ENCODE measurements around the gene TIMM44. TPM values are rescaled to one million over a fixed set of nuclear protein-coding genes. Genes with fewer than 3 reads are reported as not detected.
A peak's percentile ranks its signal among the peaks of the same experiment; 100 is the strongest.

Gene TIMM44
- total RNA-seq, 1 donor from 2014 or later, result 75.4 TPM

GRCh38 chr19:7900401-7900870, 43.0 kb downstream of the TIMM44 start:
- no peak for DNase-seq (ENCODE audit: low spot score)
- H3K27ac Mint-ChIP-seq (ENCODE audit: unreplicated experiment), result no peak overlapping the region
- no peak overlapping the region for H3K4me3 Mint-ChIP-seq (ENCODE audit: unreplicated experiment)
- peaks cover 20% of the 10 kb centered on the region for H3K4me1 Mint-ChIP-seq (ENCODE audit: low read depth)
- no peaks in the 10 kb centered on the region for H3K9me3 Mint-ChIP-seq (ENCODE audit: low read depth)
- no peaks in the 10 kb centered on the region for H3K27me3 Mint-ChIP-seq (ENCODE audit: low read depth)
- peaks cover 6% of the 10 kb centered on the region for H3K36me3 Mint-ChIP-seq (ENCODE audit: low read depth)
- TF ChIP-seq, protein P1, sequence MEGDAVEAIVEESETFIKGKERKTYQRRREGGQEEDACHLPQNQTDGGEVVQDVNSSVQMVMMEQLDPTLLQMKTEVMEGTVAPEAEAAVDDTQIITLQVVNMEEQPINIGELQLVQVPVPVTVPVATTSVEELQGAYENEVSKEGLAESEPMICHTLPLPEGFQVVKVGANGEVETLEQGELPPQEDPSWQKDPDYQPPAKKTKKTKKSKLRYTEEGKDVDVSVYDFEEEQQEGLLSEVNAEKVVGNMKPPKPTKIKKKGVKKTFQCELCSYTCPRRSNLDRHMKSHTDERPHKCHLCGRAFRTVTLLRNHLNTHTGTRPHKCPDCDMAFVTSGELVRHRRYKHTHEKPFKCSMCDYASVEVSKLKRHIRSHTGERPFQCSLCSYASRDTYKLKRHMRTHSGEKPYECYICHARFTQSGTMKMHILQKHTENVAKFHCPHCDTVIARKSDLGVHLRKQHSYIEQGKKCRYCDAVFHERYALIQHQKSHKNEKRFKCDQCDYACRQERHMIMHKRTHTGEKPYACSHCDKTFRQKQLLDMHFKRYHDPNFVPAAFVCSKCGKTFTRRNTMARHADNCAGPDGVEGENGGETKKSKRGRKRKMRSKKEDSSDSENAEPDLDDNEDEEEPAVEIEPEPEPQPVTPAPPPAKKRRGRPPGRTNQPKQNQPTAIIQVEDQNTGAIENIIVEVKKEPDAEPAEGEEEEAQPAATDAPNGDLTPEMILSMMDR (IDR thresholded peaks at IDR 0.05), result no peak

- H3K4me3 Mint-ChIP-seq (ENCODE audit: unreplicated experiment), result no peak overlapping the region
- peaks cover 14% of the 10 kb centered on the region for H3K4me1 Mint-ChIP-seq (ENCODE audit: low read depth)
- H3K27me3 Mint-ChIP-seq (ENCODE audit: low read depth), result no peaks in the 10 kb centered on the region
- DNase-seq (ENCODE audit: low spot score), result peak; percentile 94
- no peak overlapping the region for H3K27ac Mint-ChIP-seq (ENCODE audit: unreplicated experiment)
- H3K36me3 Mint-ChIP-seq (ENCODE audit: low read depth), result peaks cover 6% of the 10 kb centered on the region
- H3K9me3 Mint-ChIP-seq (ENCODE audit: low read depth), result no peaks in the 10 kb centered on the region
- TF ChIP-seq, protein P1 (IDR thresholded peaks at IDR 0.05), result no peak
Observed at GRCh38 chr19:7899751-7900378, 43.6 kb downstream of the TIMM44 start.

DNA sequence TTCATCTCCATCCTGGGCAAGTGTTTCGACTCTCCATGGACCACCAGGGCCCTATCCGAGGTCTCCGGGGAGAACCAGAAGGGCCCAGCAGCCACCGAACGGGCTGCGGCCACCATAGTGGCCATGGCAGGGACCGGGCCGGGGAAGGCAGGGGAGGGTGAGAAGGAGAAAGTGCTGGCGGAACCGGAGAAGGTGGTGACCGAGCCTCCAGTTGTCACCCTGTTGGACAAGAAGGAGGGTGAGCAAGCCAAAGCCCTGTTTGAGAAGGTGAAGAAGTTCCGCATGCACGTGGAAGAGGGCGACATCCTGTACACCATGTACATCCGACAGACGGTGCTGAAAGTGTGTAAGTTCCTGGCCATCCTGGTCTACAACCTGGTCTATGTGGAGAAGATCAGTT, 44.5 kb downstream of the TIMM44 start:
- DNase-seq (ENCODE audit: low spot score), result no peak
- peaks cover 6% of the 10 kb centered on the region for H3K36me3 Mint-ChIP-seq (ENCODE audit: low read depth)
- H3K4me3 Mint-ChIP-seq (ENCODE audit: unreplicated experiment), result no peak overlapping the region
- no peaks in the 10 kb centered on the region for H3K9me3 Mint-ChIP-seq (ENCODE audit: low read depth)
- no peaks in the 10 kb centered on the region for H3K27me3 Mint-ChIP-seq (ENCODE audit: low read depth)
- no peak overlapping the region for H3K27ac Mint-ChIP-seq (ENCODE audit: unreplicated experiment)
- peaks cover 12% of the 10 kb centered on the region for H3K4me1 Mint-ChIP-seq (ENCODE audit: low read depth)
- TF ChIP-seq, protein P1 (IDR thresholded peaks at IDR 0.05), result no peak

GRCh38 chr19:7897292-7897691, 46.2 kb downstream of the TIMM44 start:
- TF ChIP-seq, protein P1 (IDR thresholded peaks at IDR 0.05), result no peak
- no peak overlapping the region for H3K4me3 Mint-ChIP-seq (ENCODE audit: unreplicated experiment)
- no peaks in the 10 kb centered on the region for H3K9me3 Mint-ChIP-seq (ENCODE audit: low read depth)
- DNase-seq (ENCODE audit: low spot score), result no peak
- H3K4me1 Mint-ChIP-seq (ENCODE audit: low read depth), result peaks cover 7% of the 10 kb centered on the region
- peaks cover 6% of the 10 kb centered on the region for H3K36me3 Mint-ChIP-seq (ENCODE audit: low read depth)
- no peaks in the 10 kb centered on the region for H3K27me3 Mint-ChIP-seq (ENCODE audit: low read depth)
- no peak overlapping the region for H3K27ac Mint-ChIP-seq (ENCODE audit: unreplicated experiment)

DNA sequence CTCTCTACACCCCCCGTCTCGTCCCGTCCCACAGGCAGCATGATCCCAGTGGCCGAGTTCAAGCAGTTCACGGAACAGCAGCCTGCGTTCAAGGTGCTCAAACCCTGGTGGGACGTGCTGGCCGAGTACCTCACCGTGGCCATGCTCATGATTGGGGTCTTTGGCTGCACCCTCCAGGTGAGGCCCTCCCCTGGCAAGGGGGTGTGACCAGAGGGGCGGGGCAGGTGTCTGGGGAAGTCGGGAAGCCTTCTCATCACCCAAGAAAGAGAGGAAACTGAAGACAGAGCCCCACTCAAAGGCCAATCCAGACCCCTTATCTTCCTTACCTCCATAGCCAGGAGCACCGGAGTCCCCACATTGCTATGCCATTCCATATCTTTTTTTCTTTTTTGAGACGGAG, 47.9 kb downstream of the TIMM44 start:
- peaks cover 6% of the 10 kb centered on the region for H3K36me3 Mint-ChIP-seq (ENCODE audit: low read depth)
- no peaks in the 10 kb centered on the region for H3K9me3 Mint-ChIP-seq (ENCODE audit: low read depth)
- H3K27ac Mint-ChIP-seq (ENCODE audit: unreplicated experiment), result no peak overlapping the region
- no peak overlapping the region for H3K4me3 Mint-ChIP-seq (ENCODE audit: unreplicated experiment)
- DNase-seq (ENCODE audit: low spot score), result no peak
- H3K4me1 Mint-ChIP-seq (ENCODE audit: low read depth), result peaks cover 15% of the 10 kb centered on the region
- H3K27me3 Mint-ChIP-seq (ENCODE audit: low read depth), result no peaks in the 10 kb centered on the region
- TF ChIP-seq, protein P1 (IDR thresholded peaks at IDR 0.05), result no peak
